KOPT-K1 (cell line): Measurements from ENCODE around the gene SLIT1.

ENCODE experiments used
- H3K27ac ChIP-seq: fragments of 200-600 bp; sonication (generic); 2 replicates; pipeline ENCODE4 v1.5.1; 2016; ENCODE audit warnings: antibody characterized with exemption, mild to moderate bottlenecking, low read depth, low read length; ENCODE audit not compliant: poor library complexity, severe bottlenecking
- H3K36me3 ChIP-seq: fragments of 200-600 bp; sonication (generic); 2 replicates; pipeline ENCODE4 v1.5.1; 2017; ENCODE audit warnings: antibody characterized with exemption, mild to moderate bottlenecking, low read length, moderate library complexity; ENCODE audit not compliant: insufficient read depth
- H3K9me3 ChIP-seq: fragments of 200-600 bp; sonication (generic); 2 replicates; pipeline ENCODE4 v1.5.1; 2017; ENCODE audit warnings: antibody characterized with exemption, low read length, mild to moderate bottlenecking; ENCODE audit not compliant: insufficient read depth, poor library complexity, severe bottlenecking

Gene SLIT1

DNA sequence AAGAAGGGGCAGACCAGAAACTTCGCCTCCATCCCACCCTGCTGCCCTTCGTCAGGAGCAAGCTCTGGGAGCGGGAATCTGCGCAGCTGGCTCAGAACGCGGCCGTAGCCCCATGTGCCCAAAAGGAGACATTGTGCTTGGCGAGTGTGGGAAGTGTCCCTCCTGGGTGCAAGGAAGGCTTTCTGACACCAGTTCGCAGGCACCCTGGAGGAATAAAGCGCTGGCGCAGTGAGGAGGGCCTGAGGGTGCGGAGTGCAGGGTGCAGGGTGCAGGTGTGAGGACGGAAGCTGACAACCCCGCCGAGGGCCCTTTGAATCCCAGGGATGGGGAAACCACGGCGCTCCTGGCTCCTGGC lies 811 bp downstream of the SLIT1 start:
- H3K9me3 ChIP-seq: no peaks in the 10 kb centered on the region
- H3K36me3 ChIP-seq: peaks cover 27% of the 10 kb centered on the region
- H3K27ac ChIP-seq: peak overlapping the region; percentile 82

- peaks cover 33% of the 10 kb centered on the region for H3K36me3 ChIP-seq
- H3K9me3 ChIP-seq: no peaks in the 10 kb centered on the region
- peak overlapping the region; percentile 82 for H3K27ac ChIP-seq
Measured at GRCh38 chr10:97183314-97183713, 2.4 kb downstream of the SLIT1 start.

DNA sequence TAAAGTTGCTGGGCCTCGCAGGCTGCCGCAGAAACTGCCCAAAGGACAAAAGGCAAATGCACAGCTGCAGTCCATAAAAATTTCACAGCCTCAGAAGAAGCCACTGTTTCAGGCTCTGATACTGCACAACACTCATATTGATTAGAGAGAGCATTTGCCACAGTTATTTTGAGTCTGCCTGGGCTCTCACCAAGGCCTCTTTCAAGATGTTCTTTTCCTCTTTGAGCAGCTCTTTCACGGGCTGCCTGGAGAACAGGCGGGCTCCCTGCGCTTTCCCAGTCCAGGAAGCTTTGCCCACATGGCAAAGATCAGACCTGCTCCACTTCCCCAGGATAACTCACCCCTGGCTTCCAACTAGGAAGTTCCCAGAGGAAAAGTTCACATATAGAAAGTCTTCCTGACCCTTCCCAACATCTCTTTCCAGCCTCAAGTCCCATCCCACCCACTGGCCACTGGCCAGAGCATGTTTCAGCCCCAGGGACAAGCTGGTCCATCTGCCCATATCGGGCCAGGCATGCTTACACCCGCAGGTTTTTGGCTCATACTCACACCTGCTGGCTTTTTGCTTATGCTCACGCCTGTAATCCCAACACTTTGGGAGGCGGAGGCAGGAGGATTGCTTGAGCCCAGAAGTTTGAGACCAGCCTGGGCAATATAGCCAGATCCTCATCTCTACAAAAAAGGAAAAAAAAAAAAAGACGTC lies 3.3 kb downstream of the SLIT1 start:
- no peaks in the 10 kb centered on the region for H3K9me3 ChIP-seq
- H3K36me3 ChIP-seq: peaks cover 40% of the 10 kb centered on the region
- peak overlapping the region; percentile 82 for H3K27ac ChIP-seq

GRCh38 chr10:97180986-97181385 lies 4.8 kb downstream of the SLIT1 start:
- H3K27ac ChIP-seq: no peak overlapping the region
- no peaks in the 10 kb centered on the region for H3K9me3 ChIP-seq
- H3K36me3 ChIP-seq: peaks cover 50% of the 10 kb centered on the region

DNA sequence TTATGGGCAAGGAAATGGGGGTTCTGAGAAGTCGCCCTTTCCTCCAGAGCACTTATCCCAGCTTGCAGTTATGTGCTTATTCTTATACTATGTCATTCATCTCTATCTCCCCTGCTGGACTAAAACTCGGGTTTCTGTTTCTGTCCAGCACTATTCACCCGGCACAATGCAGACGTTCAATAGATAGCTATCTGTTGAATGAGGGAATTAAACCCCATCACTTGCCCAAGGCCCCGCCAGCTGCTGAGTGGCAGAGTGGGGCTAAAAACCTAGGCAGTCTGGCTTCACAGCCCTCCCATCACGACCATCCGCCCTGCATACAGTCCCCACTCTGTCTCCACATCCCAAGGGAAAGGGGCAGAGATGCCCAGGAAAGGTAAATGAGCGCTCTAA lies 5.4 kb downstream of the SLIT1 start:
- H3K27ac ChIP-seq: no peak overlapping the region
- peaks cover 56% of the 10 kb centered on the region for H3K36me3 ChIP-seq
- H3K9me3 ChIP-seq: no peaks in the 10 kb centered on the region

- Histone ChIP-seq H3K27ac (no peak overlapping the region), H3K36me3 (peaks cover 61% of the 10 kb centered on the region), H3K9me3 (no peaks in the 10 kb centered on the region)
Measured at GRCh38 chr10:97179731-97180362, 5.9 kb downstream of the SLIT1 start.

DNA sequence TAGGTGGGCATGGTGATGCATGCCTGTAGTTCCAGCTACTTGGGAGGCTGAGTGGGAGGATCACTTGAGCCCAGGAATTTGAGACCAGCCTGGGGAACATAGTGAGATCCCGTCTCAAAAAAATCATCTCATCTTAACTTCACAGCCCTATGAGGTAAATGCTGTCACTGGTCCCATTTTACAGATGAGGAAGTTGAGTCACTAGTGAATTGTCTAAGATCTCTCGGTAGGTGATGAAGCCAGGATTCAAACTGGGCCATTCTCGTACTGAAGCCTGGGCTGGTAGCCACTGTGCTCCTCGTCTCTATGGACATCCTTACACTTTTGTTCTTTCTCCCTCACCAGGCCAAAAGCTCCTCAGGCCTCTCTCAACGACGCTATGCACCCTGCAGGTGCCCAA lies 6.4 kb downstream of the SLIT1 start:
- H3K9me3 ChIP-seq: no peaks in the 10 kb centered on the region
- peaks cover 66% of the 10 kb centered on the region for H3K36me3 ChIP-seq
- no peak overlapping the region for H3K27ac ChIP-seq

- H3K27ac ChIP-seq: no peak overlapping the region
Measured at GRCh38 chr10:97178074-97178473, 7.7 kb downstream of the SLIT1 start.

DNA sequence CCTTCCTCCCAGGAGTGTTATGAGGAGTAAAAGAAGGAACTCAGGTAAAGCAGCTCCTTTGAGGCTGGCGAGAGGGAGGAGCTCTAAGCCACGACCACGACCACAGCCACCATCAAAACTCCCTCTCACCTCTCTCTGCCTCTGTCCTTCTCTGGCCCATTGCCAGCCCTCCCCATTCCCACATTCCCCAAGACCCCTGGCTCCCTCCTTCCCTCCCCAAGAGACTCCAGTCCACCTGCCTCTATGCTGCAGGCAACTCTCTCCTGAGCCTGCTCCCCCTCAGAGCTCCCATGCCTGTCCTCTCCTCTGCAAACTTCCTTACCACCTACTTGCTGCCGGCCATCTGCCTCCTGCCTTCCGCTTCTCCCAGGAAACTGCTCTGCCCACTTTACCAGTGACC lies 9.5 kb downstream of the SLIT1 start:
- Histone ChIP-seq H3K27ac (peak overlapping the region; percentile 12), H3K36me3 (peaks cover 69% of the 10 kb centered on the region), H3K9me3 (no peaks in the 10 kb centered on the region)

More at GRCh38 chr10:97178074-97178473, 7.7 kb downstream of the SLIT1 start:
- H3K36me3 ChIP-seq: peaks cover 76% of the 10 kb centered on the region
- H3K9me3 ChIP-seq: no peaks in the 10 kb centered on the region

- H3K9me3 ChIP-seq: no peaks in the 10 kb centered on the region
- peaks cover 65% of the 10 kb centered on the region for H3K36me3 ChIP-seq
- no peak overlapping the region for H3K27ac ChIP-seq
Measured at GRCh38 chr10:97175586-97175985, 10.2 kb downstream of the SLIT1 start.

- H3K27ac ChIP-seq: no peak overlapping the region
- H3K36me3 ChIP-seq: peaks cover 66% of the 10 kb centered on the region
- no peaks in the 10 kb centered on the region for H3K9me3 ChIP-seq
Measured at GRCh38 chr10:97174941-97175340, 10.8 kb downstream of the SLIT1 start.

GRCh38 chr10:97174276-97174775 lies 11.4 kb downstream of the SLIT1 start:
- peaks cover 67% of the 10 kb centered on the region for H3K36me3 ChIP-seq
- no peak overlapping the region for H3K27ac ChIP-seq
- no peaks in the 10 kb centered on the region for H3K9me3 ChIP-seq

- no peaks in the 10 kb centered on the region for H3K9me3 ChIP-seq
- H3K27ac ChIP-seq: no peak overlapping the region
Measured at GRCh38 chr10:97173036-97173435, 12.7 kb downstream of the SLIT1 start.

GRCh38 chr10:97171001-97171400 lies 14.8 kb downstream of the SLIT1 start:
- Histone ChIP-seq H3K36me3 (peaks cover 63% of the 10 kb centered on the region), H3K9me3 (no peaks in the 10 kb centered on the region), H3K27ac (peak overlapping the region; percentile 60)

More at GRCh38 chr10:97173036-97173435, 12.7 kb downstream of the SLIT1 start:
- H3K36me3 ChIP-seq: peaks cover 65% of the 10 kb centered on the region

DNA sequence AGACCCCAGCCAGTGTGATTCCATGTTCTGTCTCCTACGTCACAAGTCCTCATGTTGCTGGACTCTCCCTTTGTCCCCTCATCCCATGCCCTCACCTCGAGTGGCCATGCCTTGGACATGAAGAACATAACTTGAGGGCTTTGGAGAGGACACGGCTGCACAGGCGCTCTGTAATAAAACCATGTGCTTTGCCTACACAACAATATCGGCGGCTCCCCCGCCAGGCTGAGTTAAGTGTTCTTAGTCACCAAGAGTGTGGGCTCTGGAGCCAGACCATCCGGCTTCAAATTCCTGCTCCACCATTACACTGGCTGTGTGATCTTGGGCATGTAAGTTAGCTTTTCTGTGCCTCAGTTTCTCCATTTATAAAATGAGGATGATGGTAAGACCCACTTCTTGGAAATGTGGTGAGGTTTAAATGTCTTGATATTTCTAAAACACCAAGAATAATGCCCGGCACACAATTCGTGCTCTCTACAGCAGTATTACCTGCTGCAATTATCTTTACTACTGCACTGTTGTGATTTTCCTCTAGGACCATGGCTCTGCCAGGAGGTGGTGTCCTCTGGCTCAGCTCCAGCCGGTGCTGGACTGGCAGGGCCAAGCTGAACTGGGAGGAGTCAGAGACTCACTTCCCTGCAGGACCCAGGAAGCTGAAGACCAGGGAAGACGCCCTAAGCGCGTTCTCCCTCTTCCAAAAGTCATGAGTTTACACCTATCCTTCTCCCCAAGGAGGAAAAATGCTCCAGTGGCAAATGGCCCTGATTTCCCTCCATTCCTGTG lies 15.7 kb downstream of the SLIT1 start:
- H3K9me3 ChIP-seq: no peaks in the 10 kb centered on the region
- H3K27ac ChIP-seq: peak overlapping the region; percentile 60

More for the DNA sequence above, 15.7 kb downstream of the SLIT1 start:
- H3K36me3 ChIP-seq: peaks cover 54% of the 10 kb centered on the region
